ENCODE measurements around the gene USP6NL. TPM values are rescaled to one million over a fixed set of nuclear protein-coding genes. Genes with fewer than 3 reads are reported as not detected.

Gene USP6NL
- total and polyA plus RNA-seq, 9 of the 15 experiments (the other 6 are each of a cell fraction or from before 2014, with no cell fraction given) = 3.2 to 26.6 (median 19.8) TPM

DNA sequence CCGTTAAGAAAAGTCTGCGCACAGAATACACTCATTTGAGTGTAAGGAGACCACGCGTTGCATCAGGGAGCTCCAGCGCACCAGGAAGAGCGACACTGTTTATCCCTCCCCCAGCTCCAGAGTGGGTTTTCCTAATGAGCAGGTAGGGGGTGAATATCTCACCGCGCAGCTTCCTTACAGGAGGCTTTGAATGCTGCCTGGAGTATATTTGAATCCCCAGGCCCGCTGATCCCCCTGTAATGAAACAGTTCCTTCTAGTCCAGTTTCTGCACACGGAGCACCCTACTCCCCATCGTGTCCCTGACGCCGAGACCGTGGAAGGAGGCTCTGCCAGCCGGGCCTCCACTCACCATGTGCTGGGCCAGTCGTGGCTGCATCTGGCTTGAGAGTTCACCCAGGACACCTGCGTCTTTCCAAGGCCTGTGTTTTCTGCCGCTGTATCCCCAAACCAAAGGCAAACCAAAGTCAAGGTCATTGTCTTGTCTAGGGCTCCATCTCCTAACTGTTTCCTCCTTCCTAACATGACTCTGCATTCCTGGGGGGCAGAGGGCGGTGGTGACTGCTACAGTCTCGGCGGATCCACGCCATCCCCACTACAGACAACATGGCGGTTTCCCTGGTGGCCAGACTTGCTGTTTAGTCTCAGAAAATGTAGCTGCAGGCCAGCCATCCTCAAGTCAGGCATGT, 167.8 kb downstream of the USP6NL start (continued):
- TF ChIP-seq, protein P1, sequence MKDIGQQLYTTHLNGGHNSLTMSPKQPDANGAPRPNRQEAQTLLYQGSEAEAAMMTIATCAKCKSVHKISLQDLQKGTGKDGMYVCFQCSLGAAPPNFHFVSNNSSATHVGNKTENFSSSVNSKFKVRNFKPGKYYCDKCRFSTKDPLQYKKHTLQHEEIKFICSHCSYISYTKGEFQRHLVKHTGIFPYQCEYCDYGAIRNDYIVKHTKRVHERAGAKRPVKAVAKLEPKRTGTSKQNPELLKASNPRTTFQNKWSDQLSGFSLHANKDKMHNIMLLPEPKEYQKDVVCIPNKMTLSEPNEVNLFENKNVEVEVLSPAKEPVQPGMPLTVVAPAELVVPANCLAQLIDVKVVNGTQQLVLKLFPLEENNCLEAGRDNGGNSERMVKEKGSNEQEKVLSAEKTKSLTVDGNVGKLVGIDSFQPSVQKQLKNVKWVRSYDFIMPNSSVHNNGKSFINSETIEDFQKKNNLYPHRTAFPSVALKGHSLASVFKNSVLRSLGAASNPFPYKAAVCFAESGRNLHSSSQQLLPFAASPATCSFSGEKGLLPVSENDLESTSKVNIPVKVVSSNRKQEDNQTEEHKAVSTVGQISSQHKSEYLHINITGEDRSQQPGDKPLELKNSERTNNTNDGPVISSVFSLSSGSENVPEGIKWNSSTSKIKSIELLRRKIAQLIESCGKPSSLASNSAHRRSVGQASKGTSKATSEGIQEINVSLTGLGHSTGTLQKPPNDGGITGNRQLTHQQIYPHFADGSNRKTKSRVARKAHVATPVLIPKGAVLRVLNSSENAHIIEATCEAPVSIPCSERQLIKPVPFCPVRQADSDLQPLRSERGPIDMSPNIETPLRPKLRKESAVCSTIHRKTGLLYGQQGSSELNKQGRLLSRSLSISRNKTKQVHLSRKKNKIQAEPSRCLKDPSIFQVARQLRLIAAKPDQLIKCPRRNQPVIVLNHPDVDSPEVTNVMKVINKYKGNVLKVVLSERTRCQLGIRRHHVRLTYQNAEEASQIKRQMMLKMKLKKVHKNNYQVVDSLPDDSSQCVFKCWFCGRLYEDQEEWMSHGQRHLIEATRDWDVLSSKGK (CRISPR knock-in tag; IDR thresholded peaks at IDR 0.05) = no peak
- TF ChIP-seq, protein P2, sequence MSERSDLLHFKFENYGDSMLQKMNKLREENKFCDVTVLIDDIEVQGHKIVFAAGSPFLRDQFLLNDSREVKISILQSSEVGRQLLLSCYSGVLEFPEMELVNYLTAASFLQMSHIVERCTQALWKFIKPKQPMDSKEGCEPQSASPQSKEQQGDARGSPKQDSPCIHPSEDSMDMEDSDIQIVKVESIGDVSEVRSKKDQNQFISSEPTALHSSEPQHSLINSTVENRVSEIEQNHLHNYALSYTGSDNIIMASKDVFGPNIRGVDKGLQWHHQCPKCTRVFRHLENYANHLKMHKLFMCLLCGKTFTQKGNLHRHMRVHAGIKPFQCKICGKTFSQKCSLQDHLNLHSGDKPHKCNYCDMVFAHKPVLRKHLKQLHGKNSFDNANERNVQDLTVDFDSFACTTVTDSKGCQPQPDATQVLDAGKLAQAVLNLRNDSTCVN (CRISPR knock-in tag; IDR thresholded peaks at IDR 0.05) = no peak
- TF ChIP-seq HDAC2 (IDR thresholded peaks at IDR 0.05) = no peak
- no peak for TF ChIP-seq RAD21 (CRISPR knock-in tag; conservative IDR thresholded peaks at IDR 0.05 in 1 of 2, IDR thresholded peaks at IDR 0.05 in 1 of 2)
- TF ChIP-seq, protein P3, sequence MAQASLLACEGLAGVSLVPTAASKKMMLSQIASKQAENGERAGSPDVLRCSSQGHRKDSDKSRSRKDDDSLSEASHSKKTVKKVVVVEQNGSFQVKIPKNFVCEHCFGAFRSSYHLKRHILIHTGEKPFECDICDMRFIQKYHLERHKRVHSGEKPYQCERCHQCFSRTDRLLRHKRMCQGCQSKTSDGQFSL (CRISPR knock-in tag; IDR thresholded peaks at IDR 0.05) = no peak
- TF ChIP-seq, protein P3 (tag; IDR thresholded peaks at IDR 0.05) = no peak
- no peak for TF ChIP-seq POLR2H (tag; IDR thresholded peaks at IDR 0.05; ENCODE audit: low read depth)
- TF ChIP-seq YY1 (IDR thresholded peaks at IDR 0.05; ENCODE audit: borderline replicate concordance in 1 of 3, control insufficient read depth in 1 of 3, extremely low read depth in 1 of 3, insufficient read depth in 3 of 3, insufficient read length in 1 of 3, insufficient replicate concordance in 2 of 3, low read depth in 1 of 3, low read length in 2 of 3) = peak in 1 of 3 experiments; percentile 12
- no peak for TF ChIP-seq TCFL5 (CRISPR knock-in tag; conservative IDR thresholded peaks at IDR 0.05)
- no peak for TF ChIP-seq BCL6 (CRISPR knock-in tag; IDR thresholded peaks at IDR 0.05)
- TF ChIP-seq KLF13 (tag; IDR thresholded peaks at IDR 0.05; ENCODE audit: borderline replicate concordance, low read depth) = no peak
- TF ChIP-seq ESRRA (IDR thresholded peaks at IDR 0.05; ENCODE audit: borderline replicate concordance, low read depth) = peak; percentile 91
- peak; percentile 76 for TF ChIP-seq NFE2 (IDR thresholded peaks at IDR 0.05; ENCODE audit: low read depth)
- TF ChIP-seq U2AF1 (optimal IDR thresholded peaks at IDR 0.05; ENCODE audit: low read depth, low read length) = no peak
